KMS-11 (cell line): ENCODE measurements around the gene GADD45GIP1.

ENCODE experiments used
- H2AFZ ChIP-seq: fragments of 200-600 bp; sonication (generic); 2 replicates; pipeline ENCODE4 v1.6.1; 2016; ENCODE audit warnings: antibody characterized with exemption, mixed run types, low read depth
- H3K27ac ChIP-seq: fragments of 200-600 bp; sonication (generic); 2 replicates; pipeline ENCODE4 v1.6.1; 2016; ENCODE audit warnings: mild to moderate bottlenecking, mixed run types
- H3K27me3 ChIP-seq: fragments of 200-600 bp; sonication (generic); 2 replicates; pipeline ENCODE4 v1.6.1; 2017; ENCODE audit warnings: mild to moderate bottlenecking, low read depth, mixed run types, moderate library complexity; ENCODE audit not compliant: insufficient read depth
- H3K36me3 ChIP-seq: fragments of 200-600 bp; sonication (generic); 2 replicates; pipeline ENCODE4 v1.6.1; 2017; ENCODE audit warnings: mild to moderate bottlenecking, mixed run types; ENCODE audit not compliant: insufficient read depth
- H3K4me1 ChIP-seq: fragments of 200-600 bp; sonication (generic); 2 replicates; pipeline ENCODE4 v1.6.1; 2016; ENCODE audit warnings: mild to moderate bottlenecking, low read depth, mixed run types; ENCODE audit not compliant: poor library complexity, severe bottlenecking
- H3K4me2 ChIP-seq: fragments of 200-600 bp; sonication (generic); 2 replicates; pipeline ENCODE4 v1.7.0; 2016; ENCODE audit warnings: mild to moderate bottlenecking, mixed run types
- H3K4me3 ChIP-seq: fragments of 200-600 bp; sonication (generic); IDR thresholded peaks from 2 replicates; pipeline ENCODE4 v1.6.1; 2017; ENCODE audit warnings: low read depth, low read length, mixed read lengths; ENCODE audit not compliant: insufficient read depth
- H3K79me2 ChIP-seq: fragments of 200-600 bp; sonication (generic); 2 replicates; pipeline ENCODE4 v1.6.1; 2016; ENCODE audit warnings: low read depth, mixed run types; ENCODE audit not compliant: insufficient read depth
- H3K9ac ChIP-seq: fragments of 200-600 bp; sonication (generic); 2 replicates; pipeline ENCODE4 v1.6.1; 2016; ENCODE audit warnings: mild to moderate bottlenecking, mixed run types
- H4K20me1 ChIP-seq: fragments of 200-600 bp; sonication (generic); 2 replicates; pipeline ENCODE4 v1.6.1; 2016; ENCODE audit warnings: mild to moderate bottlenecking, mixed run types; ENCODE audit not compliant: insufficient read depth
- TF ChIP-seq, protein P1 (sequence below): fragments of 200-600 bp; sonication (generic); conservative IDR thresholded peaks from 2 replicates; pipeline ENCODE4 v1.6.1; 2017; ENCODE audit warnings: low read depth, mild to moderate bottlenecking, antibody characterized with exemption, low read length, moderate library complexity, mixed read lengths

Gene GADD45GIP1

DNA sequence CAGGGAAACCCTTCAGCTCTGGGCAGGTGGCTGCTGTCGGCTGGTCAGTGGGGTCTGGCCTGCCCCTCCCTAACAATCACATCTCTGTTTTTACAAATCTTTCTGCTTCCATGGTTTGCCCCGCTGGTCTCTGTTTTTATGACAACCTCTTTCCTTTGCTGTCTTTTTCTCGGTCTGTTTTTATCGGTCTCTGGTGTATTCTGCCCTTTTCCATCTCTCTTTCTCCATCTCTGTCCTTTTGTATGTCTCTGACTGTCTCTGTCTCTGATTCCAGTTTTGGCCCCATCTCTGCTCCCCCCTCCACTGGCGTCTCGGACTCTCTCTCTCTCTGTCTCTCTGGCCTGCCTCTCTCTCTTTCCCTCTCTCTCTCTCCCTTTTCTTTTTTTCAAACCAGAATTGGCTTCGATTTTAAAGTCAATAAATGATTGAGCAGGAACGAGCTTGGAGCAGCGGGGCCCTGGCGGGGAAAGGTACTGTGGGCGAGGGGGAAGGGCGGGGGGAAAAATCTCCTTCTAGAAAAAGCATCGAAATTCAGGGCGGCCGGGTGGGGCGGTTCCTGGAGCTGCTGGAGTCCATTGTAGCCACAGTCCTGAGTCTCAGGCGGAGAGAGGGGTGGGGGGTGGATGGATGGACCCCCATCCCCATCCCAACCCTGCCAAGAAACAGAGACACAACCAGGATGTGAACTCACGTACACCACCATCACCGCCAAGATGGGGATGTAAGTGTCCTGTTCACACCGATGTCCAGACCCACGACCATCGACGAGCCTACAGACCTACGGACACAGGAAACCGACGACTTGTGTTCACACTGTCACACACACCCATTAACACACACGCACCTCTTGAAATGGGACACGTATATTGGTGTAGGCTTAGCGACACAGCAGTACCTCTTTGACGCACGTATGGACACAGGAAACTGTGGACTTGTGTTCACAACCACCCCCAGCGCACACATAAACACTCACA lies 41.2 kb upstream of the GADD45GIP1 start:
- Histone ChIP-seq H3K36me3 (no peaks in the 10 kb centered on the region), H3K4me1 (no peaks in the 10 kb centered on the region), H3K9ac (no peak overlapping the region), H3K4me2 (no peak overlapping the region), H2AFZ (no peak overlapping the region), H3K4me3 (no peak overlapping the region), H3K27ac (no peak overlapping the region), H3K27me3 (peaks cover 71% of the 10 kb centered on the region), H3K79me2 (no peaks in the 10 kb centered on the region), H4K20me1 (no peaks in the 10 kb centered on the region)
- TF ChIP-seq, protein P1, sequence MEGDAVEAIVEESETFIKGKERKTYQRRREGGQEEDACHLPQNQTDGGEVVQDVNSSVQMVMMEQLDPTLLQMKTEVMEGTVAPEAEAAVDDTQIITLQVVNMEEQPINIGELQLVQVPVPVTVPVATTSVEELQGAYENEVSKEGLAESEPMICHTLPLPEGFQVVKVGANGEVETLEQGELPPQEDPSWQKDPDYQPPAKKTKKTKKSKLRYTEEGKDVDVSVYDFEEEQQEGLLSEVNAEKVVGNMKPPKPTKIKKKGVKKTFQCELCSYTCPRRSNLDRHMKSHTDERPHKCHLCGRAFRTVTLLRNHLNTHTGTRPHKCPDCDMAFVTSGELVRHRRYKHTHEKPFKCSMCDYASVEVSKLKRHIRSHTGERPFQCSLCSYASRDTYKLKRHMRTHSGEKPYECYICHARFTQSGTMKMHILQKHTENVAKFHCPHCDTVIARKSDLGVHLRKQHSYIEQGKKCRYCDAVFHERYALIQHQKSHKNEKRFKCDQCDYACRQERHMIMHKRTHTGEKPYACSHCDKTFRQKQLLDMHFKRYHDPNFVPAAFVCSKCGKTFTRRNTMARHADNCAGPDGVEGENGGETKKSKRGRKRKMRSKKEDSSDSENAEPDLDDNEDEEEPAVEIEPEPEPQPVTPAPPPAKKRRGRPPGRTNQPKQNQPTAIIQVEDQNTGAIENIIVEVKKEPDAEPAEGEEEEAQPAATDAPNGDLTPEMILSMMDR: no peak

DNA sequence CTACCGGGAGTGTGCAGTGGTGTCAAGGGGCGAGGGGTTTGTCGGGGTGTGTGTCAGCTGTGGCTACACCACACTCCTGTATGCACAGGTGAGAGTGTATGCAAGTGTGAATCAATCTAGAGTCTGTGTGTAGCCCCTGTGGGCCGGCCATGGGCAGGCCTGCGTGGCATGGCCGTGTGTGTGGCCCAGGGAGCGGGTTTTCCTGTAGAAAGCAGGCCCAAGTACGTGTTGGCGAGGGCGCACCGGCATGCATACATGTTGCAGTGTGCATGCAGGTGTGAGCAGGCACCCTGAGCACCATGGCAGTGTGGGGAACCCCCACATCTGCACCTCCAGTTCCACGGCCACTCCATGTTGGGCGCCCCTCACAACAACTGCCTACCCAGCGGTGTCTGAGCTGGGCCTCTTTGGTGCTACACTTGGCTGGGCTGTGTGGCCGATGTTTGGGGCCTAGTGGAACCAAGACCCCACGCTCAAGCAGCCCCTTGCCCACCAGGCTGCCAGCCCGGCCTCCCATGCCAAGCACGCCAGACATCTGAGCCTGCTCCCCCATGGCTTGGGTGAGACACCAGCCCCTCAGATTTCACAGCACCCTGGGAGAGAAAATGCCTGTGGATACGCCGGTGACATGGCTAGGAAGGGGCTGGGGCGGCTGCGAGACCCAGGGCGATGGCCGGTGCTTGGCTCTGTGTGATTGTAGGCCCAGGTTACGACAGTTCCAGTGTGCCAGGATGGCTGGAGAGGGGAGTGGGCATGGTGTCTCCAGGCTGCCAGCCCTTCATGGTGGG lies 40.4 kb upstream of the GADD45GIP1 start:
- H3K27me3 ChIP-seq: peaks cover 69% of the 10 kb centered on the region
- no peak overlapping the region for H3K4me2 ChIP-seq
- H3K4me3 ChIP-seq: no peak overlapping the region
- H2AFZ ChIP-seq: no peak overlapping the region
- no peak overlapping the region for H3K27ac ChIP-seq
- no peaks in the 10 kb centered on the region for H3K36me3 ChIP-seq
- H4K20me1 ChIP-seq: no peaks in the 10 kb centered on the region
- no peaks in the 10 kb centered on the region for H3K4me1 ChIP-seq
- H3K79me2 ChIP-seq: no peaks in the 10 kb centered on the region
- H3K9ac ChIP-seq: no peak overlapping the region
- TF ChIP-seq, protein P1: no peak

DNA sequence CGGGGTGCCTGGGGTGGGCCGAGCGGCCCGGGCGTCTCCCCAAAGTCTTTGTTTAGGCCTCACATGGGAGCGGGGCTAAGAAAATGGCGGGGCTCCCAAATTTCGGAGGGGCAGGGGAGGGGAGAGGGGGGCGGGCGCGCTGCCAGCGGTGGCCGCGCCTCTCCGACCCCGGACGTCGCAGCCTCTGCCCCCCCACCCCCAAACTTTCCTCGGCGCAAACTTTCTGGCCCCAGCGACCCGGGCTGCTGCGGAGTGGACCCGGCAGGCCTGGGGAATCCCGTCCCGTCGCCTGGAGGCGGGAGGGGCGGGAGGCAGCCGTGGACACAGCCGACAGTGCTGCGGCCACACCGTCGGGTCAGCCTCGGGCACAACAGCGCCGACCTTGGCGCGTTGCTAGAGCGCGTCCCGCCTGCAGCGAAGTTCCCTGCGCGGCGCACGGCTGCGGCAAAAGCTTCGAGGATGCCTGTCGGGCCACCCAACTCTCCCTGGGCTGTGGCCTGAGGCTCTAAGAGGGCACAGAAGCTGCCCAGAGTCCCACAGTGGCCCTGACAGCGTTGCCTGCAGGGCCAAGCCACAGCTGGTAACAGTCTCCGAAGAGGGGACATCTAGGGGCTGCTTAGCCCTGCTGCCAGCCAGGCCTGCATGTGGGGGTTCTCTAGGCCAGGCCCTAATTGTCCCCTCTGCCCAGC lies 39.5 kb upstream of the GADD45GIP1 start:
- TF ChIP-seq, protein P1: no peak
- Histone ChIP-seq H3K36me3 (no peaks in the 10 kb centered on the region), H3K4me1 (no peaks in the 10 kb centered on the region), H3K9ac (no peak overlapping the region), H3K27ac (no peak overlapping the region), H3K27me3 (peaks cover 64% of the 10 kb centered on the region), H3K79me2 (no peaks in the 10 kb centered on the region), H3K4me3 (no peak overlapping the region), H2AFZ (no peak overlapping the region), H3K4me2 (no peak overlapping the region), H4K20me1 (no peaks in the 10 kb centered on the region)

DNA sequence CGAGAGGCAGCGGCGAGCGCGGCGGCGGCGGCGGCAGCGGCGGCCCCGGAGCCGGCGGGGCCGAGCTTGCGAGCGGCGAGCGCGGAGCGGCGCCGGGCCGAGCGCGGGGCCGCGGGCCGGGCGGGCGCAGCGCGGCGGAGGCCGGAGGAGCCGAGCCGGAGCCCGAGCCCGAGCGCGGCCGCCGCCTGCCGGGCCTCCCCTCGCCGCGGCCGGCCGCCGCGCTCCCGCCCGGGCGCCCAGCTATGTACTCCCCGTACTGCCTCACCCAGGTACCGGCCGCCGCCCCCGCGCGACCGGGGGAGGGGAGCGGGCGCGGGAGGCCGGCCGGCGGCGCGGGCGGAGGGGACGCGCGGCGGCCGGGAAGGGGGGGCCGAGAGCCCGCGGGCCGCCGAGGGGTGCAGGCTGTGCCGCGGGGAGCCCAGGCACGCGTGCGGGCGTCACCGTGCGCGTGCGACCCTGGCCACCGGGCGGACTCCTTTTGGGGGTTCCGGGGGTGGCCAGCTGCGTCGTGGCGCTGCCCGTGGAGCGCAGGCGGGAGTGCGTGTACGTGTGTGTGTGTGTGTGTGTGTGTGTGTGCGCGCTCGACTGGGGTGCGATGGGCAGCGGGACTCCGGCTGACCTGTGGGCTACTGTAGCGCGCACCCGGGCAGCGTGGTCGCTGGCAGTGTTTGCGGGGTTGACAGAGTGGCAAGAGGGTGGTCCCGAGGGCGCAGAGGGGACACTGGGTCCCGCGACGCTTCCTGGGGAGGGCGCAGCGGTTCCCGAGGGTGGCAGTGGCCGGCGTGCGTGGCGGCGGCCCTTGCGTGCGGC lies 38.8 kb upstream of the GADD45GIP1 start:
- H3K4me2 ChIP-seq: no peak overlapping the region
- H3K4me1 ChIP-seq: no peaks in the 10 kb centered on the region
- H2AFZ ChIP-seq: no peak overlapping the region
- H4K20me1 ChIP-seq: no peaks in the 10 kb centered on the region
- no peak overlapping the region for H3K4me3 ChIP-seq
- no peak overlapping the region for H3K9ac ChIP-seq
- no peaks in the 10 kb centered on the region for H3K79me2 ChIP-seq
- H3K27ac ChIP-seq: no peak overlapping the region
- TF ChIP-seq, protein P1: no peak
- no peaks in the 10 kb centered on the region for H3K36me3 ChIP-seq
- peaks cover 58% of the 10 kb centered on the region for H3K27me3 ChIP-seq
